Measurements from ENCODE around the gene TSC22D2. TPM values are rescaled to one million over a fixed set of nuclear protein-coding genes. Genes with fewer than 3 reads are reported as not detected.

The TSC22D2 gene
- total RNA-seq, 1 experiment from 2014 or later, result 49.7 TPM

- DNase-seq, result no peak
- TF ChIP-seq CTCF (IDR thresholded peaks at IDR 0.05; ENCODE audit: unreplicated experiment), result no peak
- Mint-ChIP-seq H3K9me3 (ENCODE audit: low read depth, unreplicated experiment) (no peaks in the 10 kb centered on the region), H3K4me1 (ENCODE audit: low read depth, unreplicated experiment) (peaks cover 22% of the 10 kb centered on the region), H3K27me3 (ENCODE audit: unreplicated experiment) (no peaks in the 10 kb centered on the region), H3K27ac (ENCODE audit: unreplicated experiment) (no peak overlapping the region), H3K36me3 (ENCODE audit: insufficient read depth, unreplicated experiment) (no peaks in the 10 kb centered on the region), H3K4me3 (ENCODE audit: low read depth, unreplicated experiment) (no peak overlapping the region)
- no TSS peak for BruUV-seq (replicated peaks)
- intact Hi-C loops (cut with micrococcal nuclease; ENCODE audit: unreplicated experiment), result no loop called here
- CTCF ChIA-PET, result interaction anchor here (1.2 kb wide), 1 partner anchor 12 kb away, joined by 3 read pairs; no protein-coding TSS in a partner anchor
These were observed 19.3 kb upstream of the TSC22D2 start for GRCh38 chr3:150388498-150389418.

- TF ChIP-seq CTCF (IDR thresholded peaks at IDR 0.05; ENCODE audit: unreplicated experiment), result no peak
- peaks cover 22% of the 10 kb centered on the region for H3K4me1 Mint-ChIP-seq (ENCODE audit: low read depth, unreplicated experiment)
- no peaks in the 10 kb centered on the region for H3K9me3 Mint-ChIP-seq (ENCODE audit: low read depth, unreplicated experiment)
- no peaks in the 10 kb centered on the region for H3K27me3 Mint-ChIP-seq (ENCODE audit: unreplicated experiment)
- no peak for DNase-seq
- H3K4me3 Mint-ChIP-seq (ENCODE audit: low read depth, unreplicated experiment), result no peak overlapping the region
- H3K27ac Mint-ChIP-seq (ENCODE audit: unreplicated experiment), result no peak overlapping the region
- H3K36me3 Mint-ChIP-seq (ENCODE audit: insufficient read depth, unreplicated experiment), result no peaks in the 10 kb centered on the region
- intact Hi-C loops (cut with micrococcal nuclease; ENCODE audit: unreplicated experiment), result no loop called here
- CTCF ChIA-PET, result interaction anchor here (1.2 kb wide), 1 partner anchor 14 kb away, joined by 3 read pairs; no protein-coding TSS in a partner anchor
- BruUV-seq (replicated peaks), result no TSS peak
These were observed 18.0 kb upstream of the TSC22D2 start for GRCh38 chr3:150390087-150390486.

GRCh38 chr3:150391161-150391560 lies 16.9 kb upstream of the TSC22D2 start:
- TF ChIP-seq CTCF (IDR thresholded peaks at IDR 0.05; ENCODE audit: unreplicated experiment), result no peak
- H3K4me3 Mint-ChIP-seq (ENCODE audit: low read depth, unreplicated experiment), result no peak overlapping the region
- peaks cover 22% of the 10 kb centered on the region for H3K4me1 Mint-ChIP-seq (ENCODE audit: low read depth, unreplicated experiment)
- no TSS peak for BruUV-seq (replicated peaks)
- CTCF ChIA-PET, result interaction anchor here (0.7 to 1.0 kb wide), 2 partner anchors 76 to 83 kb away, joined by 3 read pairs; no protein-coding TSS in a partner anchor
- H3K27me3 Mint-ChIP-seq (ENCODE audit: unreplicated experiment), result no peaks in the 10 kb centered on the region
- H3K36me3 Mint-ChIP-seq (ENCODE audit: insufficient read depth, unreplicated experiment), result no peaks in the 10 kb centered on the region
- intact Hi-C loops (cut with micrococcal nuclease; ENCODE audit: unreplicated experiment), result no loop called here
- no peak overlapping the region for H3K27ac Mint-ChIP-seq (ENCODE audit: unreplicated experiment)
- no peak for DNase-seq
- H3K9me3 Mint-ChIP-seq (ENCODE audit: low read depth, unreplicated experiment), result no peaks in the 10 kb centered on the region

GRCh38 chr3:150393745-150394144 lies 14.4 kb upstream of the TSC22D2 start:
- BruUV-seq (replicated peaks), result no TSS peak
- CTCF ChIA-PET, result interaction anchor here (0.9 to 1.0 kb wide), 2 partner anchors 10 to 19 kb away, joined by 3 read pairs; no protein-coding TSS in a partner anchor
- no peak for DNase-seq
- Mint-ChIP-seq H3K9me3 (ENCODE audit: low read depth, unreplicated experiment) (no peaks in the 10 kb centered on the region), H3K4me1 (ENCODE audit: low read depth, unreplicated experiment) (peaks cover 22% of the 10 kb centered on the region), H3K36me3 (ENCODE audit: insufficient read depth, unreplicated experiment) (no peaks in the 10 kb centered on the region), H3K4me3 (ENCODE audit: low read depth, unreplicated experiment) (no peak overlapping the region), H3K27me3 (ENCODE audit: unreplicated experiment) (no peaks in the 10 kb centered on the region), H3K27ac (ENCODE audit: unreplicated experiment) (no peak overlapping the region)
- intact Hi-C loops (cut with micrococcal nuclease; ENCODE audit: unreplicated experiment), result no loop called here
- no peak for TF ChIP-seq CTCF (IDR thresholded peaks at IDR 0.05; ENCODE audit: unreplicated experiment)

Data from Calu3 (cell line).